ENCODE results near the gene BACE1-AS. TPM values are rescaled to one million over a fixed set of nuclear protein-coding genes. Genes with fewer than 3 reads are reported as not detected.

Gene BACE1-AS
- total RNA-seq, 4 donors from 2014 or later: 3.6 to 13.0 (median 6.3) TPM

DNA sequence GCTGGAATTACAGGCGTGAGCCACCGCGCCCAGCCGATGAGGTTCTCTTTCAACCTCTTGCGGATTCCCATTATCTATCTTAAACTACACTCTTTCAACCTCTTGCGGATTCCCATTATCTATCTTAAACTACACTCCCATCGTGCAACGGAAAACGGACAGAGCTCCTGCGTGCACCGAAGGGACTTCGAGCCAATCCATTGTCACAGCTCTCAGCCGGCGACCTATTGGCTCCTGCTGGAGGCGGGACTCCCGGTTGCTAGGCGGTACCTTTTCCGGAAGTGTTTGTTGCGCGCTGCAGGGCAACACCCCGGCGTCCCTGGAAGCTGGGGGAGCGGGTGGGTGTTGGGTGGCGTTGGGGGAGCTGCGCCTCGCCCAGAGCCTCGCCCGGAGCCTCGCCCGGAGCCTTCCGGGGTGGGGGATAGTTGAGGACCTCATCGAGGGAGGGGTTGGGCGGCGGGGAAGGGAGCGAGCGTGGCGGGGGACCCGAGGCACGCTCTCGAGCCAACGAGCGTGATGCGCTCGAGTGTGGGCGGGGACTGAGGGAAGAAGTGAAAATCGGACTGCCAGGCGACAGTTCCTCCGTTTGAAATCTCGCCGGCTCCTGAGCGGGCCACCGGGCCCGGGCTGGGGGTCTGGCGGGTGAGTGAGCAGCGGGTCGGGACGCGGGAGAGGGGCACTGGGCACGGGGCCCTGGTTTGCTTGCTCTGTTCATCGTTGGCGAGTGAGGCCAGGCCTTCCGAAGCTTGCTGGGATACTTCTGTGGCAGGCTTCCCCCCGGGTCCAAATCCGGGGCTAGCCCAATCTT, 36.6 kb downstream of the BACE1-AS start, which contains the start of gene CEP164:
CEP164 (plus strand) TSS at position 288 of the 808 bp plus-strand sequence. CDS start 10,733 bp downstream, outside the sequence.
- H3K4me1 ChIP-seq: peaks cover 16% of the 10 kb centered on the region
- H3K27ac ChIP-seq: peak within 1 kb of the TSS; percentile 80
- H3K27me3 ChIP-seq: no peaks in the 10 kb centered on the region
- H3K9me3 ChIP-seq: no peaks in the 10 kb centered on the region
- peak; percentile 98 for DNase-seq (ENCODE audit: low spot score in 2 of 2)
- no peaks in the 10 kb centered on the region for H3K36me3 ChIP-seq
- TF ChIP-seq EP300 (IDR thresholded peaks at IDR 0.05) (no peak), POLR2AphosphoS5 (IDR thresholded peaks at IDR 0.05) (peak in 1 of 3 donors; percentile 29), POLR2A (IDR thresholded peaks at IDR 0.05) (peak in 1 of 2 donors; percentile 23)
- peak within 1 kb of the TSS; percentile 69 for H3K4me3 ChIP-seq
- WGBS: 1% methylated on average over 43 of the region's 64 CpGs

DNA sequence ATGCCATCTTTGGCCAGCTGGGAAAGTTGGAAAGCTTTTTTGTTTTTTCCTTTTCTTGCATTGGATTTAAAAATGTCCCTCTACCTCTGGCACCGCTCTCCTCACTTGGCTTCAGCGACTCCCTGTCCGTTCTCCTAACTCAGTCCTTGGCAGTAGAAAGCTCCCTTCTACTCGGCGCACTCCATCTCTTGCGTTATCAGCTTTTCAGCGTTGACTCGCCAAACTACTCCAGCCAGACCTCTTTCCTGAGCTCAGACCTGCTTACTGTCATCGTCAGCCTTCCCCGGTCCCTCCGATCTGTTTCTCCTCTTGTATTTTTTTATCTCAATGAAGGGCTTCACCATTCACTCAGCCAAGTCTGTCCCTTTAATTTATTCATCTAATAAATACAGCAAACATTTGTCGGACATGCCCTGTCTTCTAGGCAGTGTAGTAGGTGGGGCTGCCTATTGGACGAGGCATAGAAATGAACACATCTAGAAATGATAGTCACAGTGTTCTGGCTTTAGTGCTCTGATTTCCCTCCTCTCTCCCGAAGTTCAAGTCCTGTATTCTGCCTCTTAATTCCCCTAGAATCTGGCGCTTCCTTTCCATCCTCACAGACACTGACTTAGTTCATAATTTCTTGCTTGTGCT, 37.3 kb downstream of the BACE1-AS start:
- no peaks in the 10 kb centered on the region for H3K36me3 ChIP-seq
- peak overlapping the region; percentile 80 for H3K27ac ChIP-seq
- H3K27me3 ChIP-seq: no peaks in the 10 kb centered on the region
- peaks cover 16% of the 10 kb centered on the region for H3K4me1 ChIP-seq
- H3K9me3 ChIP-seq: no peaks in the 10 kb centered on the region
- peak overlapping the region; percentile 69 for H3K4me3 ChIP-seq
- 6% methylated on average over 15 of the region's 15 CpGs for WGBS
- peak in 1 of 2 donors; percentile 74 for DNase-seq (ENCODE audit: low spot score in 2 of 2)
- TF ChIP-seq POLR2A (IDR thresholded peaks at IDR 0.05) (no peak), EP300 (IDR thresholded peaks at IDR 0.05) (no peak), POLR2AphosphoS5 (IDR thresholded peaks at IDR 0.05) (no peak)
- TF ChIP-seq, protein P1, sequence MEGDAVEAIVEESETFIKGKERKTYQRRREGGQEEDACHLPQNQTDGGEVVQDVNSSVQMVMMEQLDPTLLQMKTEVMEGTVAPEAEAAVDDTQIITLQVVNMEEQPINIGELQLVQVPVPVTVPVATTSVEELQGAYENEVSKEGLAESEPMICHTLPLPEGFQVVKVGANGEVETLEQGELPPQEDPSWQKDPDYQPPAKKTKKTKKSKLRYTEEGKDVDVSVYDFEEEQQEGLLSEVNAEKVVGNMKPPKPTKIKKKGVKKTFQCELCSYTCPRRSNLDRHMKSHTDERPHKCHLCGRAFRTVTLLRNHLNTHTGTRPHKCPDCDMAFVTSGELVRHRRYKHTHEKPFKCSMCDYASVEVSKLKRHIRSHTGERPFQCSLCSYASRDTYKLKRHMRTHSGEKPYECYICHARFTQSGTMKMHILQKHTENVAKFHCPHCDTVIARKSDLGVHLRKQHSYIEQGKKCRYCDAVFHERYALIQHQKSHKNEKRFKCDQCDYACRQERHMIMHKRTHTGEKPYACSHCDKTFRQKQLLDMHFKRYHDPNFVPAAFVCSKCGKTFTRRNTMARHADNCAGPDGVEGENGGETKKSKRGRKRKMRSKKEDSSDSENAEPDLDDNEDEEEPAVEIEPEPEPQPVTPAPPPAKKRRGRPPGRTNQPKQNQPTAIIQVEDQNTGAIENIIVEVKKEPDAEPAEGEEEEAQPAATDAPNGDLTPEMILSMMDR (IDR thresholded peaks at IDR 0.05): no peak

DNA sequence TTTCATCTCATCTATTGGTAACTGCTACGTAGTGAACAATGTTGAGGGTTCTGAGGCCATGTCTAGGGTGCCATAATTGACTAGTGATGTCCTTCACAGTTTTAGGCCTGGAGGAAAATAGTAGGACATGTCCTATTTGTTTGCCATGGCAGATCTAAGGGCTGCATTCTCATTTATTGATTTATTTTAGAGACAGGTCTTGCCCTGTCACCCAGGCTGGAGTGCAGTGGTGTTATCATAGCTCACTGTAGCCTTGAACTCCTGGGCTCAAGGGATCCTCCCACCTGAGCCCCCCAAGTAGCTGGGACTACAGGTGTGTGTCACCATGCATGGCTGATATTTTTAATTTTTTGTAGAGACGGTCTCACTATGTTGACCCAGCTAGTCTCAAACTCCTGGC, 41.7 kb downstream of the BACE1-AS start:
- H3K36me3 ChIP-seq: peaks cover 12% of the 10 kb centered on the region
- no peak for DNase-seq (ENCODE audit: low spot score in 2 of 2)
- WGBS: 50% methylated on average over 2 of the region's 2 CpGs
- H3K4me1 ChIP-seq: peaks cover 16% of the 10 kb centered on the region
- no peak overlapping the region for H3K27ac ChIP-seq
- H3K27me3 ChIP-seq: no peaks in the 10 kb centered on the region
- H3K9me3 ChIP-seq: no peaks in the 10 kb centered on the region
- H3K4me3 ChIP-seq: no peak overlapping the region
- TF ChIP-seq, protein P1 (IDR thresholded peaks at IDR 0.05): no peak
- TF ChIP-seq EP300 (IDR thresholded peaks at IDR 0.05) (no peak), POLR2AphosphoS5 (IDR thresholded peaks at IDR 0.05) (no peak), POLR2A (IDR thresholded peaks at IDR 0.05) (no peak)

DNA sequence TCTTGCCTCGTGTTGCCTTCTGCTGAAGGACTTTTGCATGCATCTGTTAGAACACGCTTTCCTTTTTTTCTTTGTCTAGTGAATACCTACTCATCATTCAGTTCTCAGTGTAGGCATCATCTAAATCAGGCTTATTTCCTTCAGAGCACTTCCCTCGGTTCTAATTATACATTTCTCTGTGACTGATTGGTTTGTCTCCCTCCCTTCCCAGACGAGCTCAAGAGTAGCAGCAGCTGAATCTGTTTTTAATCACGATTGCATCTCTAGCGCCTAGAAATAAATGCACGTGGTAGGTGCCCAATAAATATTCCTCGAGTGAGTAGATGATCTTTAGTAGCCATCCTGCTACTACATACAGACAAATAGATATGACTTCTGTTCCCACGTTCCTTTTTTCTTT, 42.8 kb downstream of the BACE1-AS start:
- DNase-seq (ENCODE audit: low spot score in 2 of 2): no peak
- no peaks in the 10 kb centered on the region for H3K27me3 ChIP-seq
- H3K27ac ChIP-seq: no peak overlapping the region
- peaks cover 11% of the 10 kb centered on the region for H3K4me1 ChIP-seq
- no peak overlapping the region for H3K4me3 ChIP-seq
- peaks cover 20% of the 10 kb centered on the region for H3K36me3 ChIP-seq
- no peaks in the 10 kb centered on the region for H3K9me3 ChIP-seq
- TF ChIP-seq EP300 (IDR thresholded peaks at IDR 0.05): no peak
- TF ChIP-seq POLR2A (IDR thresholded peaks at IDR 0.05): no peak
- no peak for TF ChIP-seq POLR2AphosphoS5 (IDR thresholded peaks at IDR 0.05)
- TF ChIP-seq, protein P1 (IDR thresholded peaks at IDR 0.05): no peak
- WGBS: 63% methylated on average over 9 of the region's 9 CpGs

DNA sequence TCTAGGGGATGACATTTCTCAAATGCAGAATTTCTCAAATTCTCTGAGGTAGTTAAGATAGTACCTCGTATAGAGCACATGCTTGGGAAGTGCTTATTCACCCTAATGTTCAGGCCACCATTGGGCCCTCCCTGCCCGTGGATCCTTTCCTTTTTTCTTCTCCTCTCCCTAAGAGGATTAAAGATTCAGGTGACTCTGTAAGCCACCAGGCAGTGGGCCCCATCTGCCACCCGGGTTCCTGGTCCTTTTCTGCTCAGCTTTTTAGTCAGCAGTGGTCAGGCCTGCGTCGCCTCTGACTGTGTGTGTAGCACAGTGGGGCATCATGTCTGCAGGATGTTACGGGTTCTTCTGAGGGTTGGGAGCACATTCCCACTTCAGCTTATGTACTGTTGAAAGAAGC, 43.8 kb downstream of the BACE1-AS start:
- Histone ChIP-seq H3K4me1 (peaks cover under 1% of the 10 kb centered on the region), H3K36me3 (peaks cover 24% of the 10 kb centered on the region), H3K27ac (no peak overlapping the region), H3K4me3 (no peak overlapping the region), H3K27me3 (no peaks in the 10 kb centered on the region), H3K9me3 (no peaks in the 10 kb centered on the region)
- TF ChIP-seq POLR2AphosphoS5 (IDR thresholded peaks at IDR 0.05) (no peak), POLR2A (IDR thresholded peaks at IDR 0.05) (no peak), EP300 (IDR thresholded peaks at IDR 0.05) (no peak)
- TF ChIP-seq, protein P1 (IDR thresholded peaks at IDR 0.05): no peak
- DNase-seq (ENCODE audit: low spot score in 2 of 2): no peak
- WGBS: 92% methylated on average over 6 of the region's 6 CpGs
